PC-9 (cell line): ENCODE results near the gene PSMB2. TPM values are rescaled to one million over a fixed set of nuclear protein-coding genes. Genes with fewer than 3 reads are reported as not detected.
"Not testable (repeated sequence)": the region's sequence is repeated elsewhere in the genome, so short reads cannot be mapped to it uniquely, and the experiment has no call there.

ENCODE experiments used
- BruUV-seq: library from RNA; stranded (reverse); fragments of 400-500 nt; replicated peaks from 2 replicates; lab custom pipeline; 2021; lab: Mats Ljungman, UMichigan
- CTCF ChIA-PET: fragments of 300-600 bp; sonication (Branson Sonifier 250); formaldehyde crosslinking; loops from one replicate; lab custom pipeline; 2022; ENCODE audit warnings: antibody characterized with exemption; lab: Charles Lee
- POLR2A ChIA-PET: fragments of 300-600 bp; sonication (Branson Sonifier 250); formaldehyde crosslinking; loops from one replicate; lab custom pipeline; 2022; ENCODE audit warnings: antibody characterized with exemption; ENCODE audit not compliant: unreplicated experiment; lab: Charles Lee
- DNase-seq, 2 experiments: peaks; one replicate each; pipeline versions ENCODE4 v3.0.0 to v3.0.0-alpha.2; 2015 to 2022; ENCODE audit warnings: mixed read lengths in 1 of 2
- H2AFZ ChIP-seq: fragments of 200-600 bp; sonication (generic); 2 replicates; pipeline ENCODE4 v1.8.1; 2017; ENCODE audit warnings: antibody characterized with exemption
- H3F3A ChIP-seq: fragments of 200-600 bp; sonication (generic); 2 replicates; pipeline ENCODE4 v1.8.1; 2017; ENCODE audit warnings: antibody characterized with exemption, mild to moderate bottlenecking, low read depth; ENCODE audit not compliant: insufficient read depth
- H3K27ac ChIP-seq: fragments of 200-600 bp; sonication (generic); 2 replicates; pipeline ENCODE4 v1.6.1; 2016; ENCODE audit warnings: mixed run types
- H3K27me3 ChIP-seq: fragments of 200-600 bp; sonication (generic); 2 replicates; pipeline ENCODE4 v1.6.1; 2016; ENCODE audit warnings: low read depth, mixed run types; ENCODE audit not compliant: insufficient read depth
- H3K36me3 ChIP-seq: fragments of 200-600 bp; sonication (generic); 2 replicates; pipeline ENCODE4 v1.6.1; 2016; ENCODE audit warnings: low read depth, mixed run types
- H3K4me1 ChIP-seq: fragments of 200-600 bp; sonication (generic); replicated peaks from 2 replicates; pipeline ENCODE4 v1.6.1; 2016; ENCODE audit warnings: mixed run types; ENCODE audit not compliant: insufficient read depth
- H3K4me2 ChIP-seq: fragments of 200-600 bp; sonication (generic); 2 replicates; pipeline ENCODE4 v1.6.1; 2017; ENCODE audit warnings: mixed run types
- H3K4me3 ChIP-seq: fragments of 200-600 bp; sonication (generic); 2 replicates; pipeline ENCODE4 v1.6.1; 2016; ENCODE audit warnings: mixed run types
- H3K79me2 ChIP-seq: fragments of 200-600 bp; sonication (generic); 2 replicates; pipeline ENCODE4 v1.6.1; 2017; ENCODE audit warnings: low read depth, mixed run types
- H3K9me2 ChIP-seq: fragments of 200-600 bp; sonication (generic); 2 replicates; pipeline ENCODE4 v1.8.1; 2017; ENCODE audit warnings: mild to moderate bottlenecking; ENCODE audit not compliant: insufficient read depth
- H3K9me3 ChIP-seq: fragments of 200-600 bp; sonication (generic); 2 replicates; pipeline ENCODE4 v1.8.1; 2016; ENCODE audit warnings: low read depth; ENCODE audit not compliant: insufficient read depth
- H4K20me1 ChIP-seq: fragments of 200-600 bp; sonication (generic); 2 replicates; pipeline ENCODE4 v1.8.1; 2017; ENCODE audit not compliant: insufficient read depth
- CTCF ChIP-seq: fragments of 200-600 bp; sonication (generic); conservative IDR thresholded peaks from 2 replicates; pipeline ENCODE4 v1.6.1; 2017; ENCODE audit warnings: mixed run types, antibody characterized with exemption, mild to moderate bottlenecking, moderate library complexity
- EZH2 ChIP-seq: fragments of 200-600 bp; sonication (generic); IDR thresholded peaks from 2 replicates; pipeline ENCODE4 v1.8.0; 2017; ENCODE audit warnings: antibody characterized with exemption, low read depth
- intact Hi-C: fragments of 100-400 bp; cut with micrococcal nuclease; formaldehyde crosslinking; loops from one replicate; pipeline ENCODE4 v1.10.0; 2022; ENCODE audit not compliant: unreplicated experiment
- total RNA-seq: library from RNA; stranded (reverse); gene quantifications from 2 replicates; pipeline ENCODE4 v1.2.3, GENCODE V29; 2021

Gene PSMB2
- total RNA-seq, 1 experiment from 2014 or later, result 206 TPM

GRCh38 chr1:35588197-35588910 is 53.0 kb downstream of the PSMB2 start:
- H3K27ac ChIP-seq, result no peak overlapping the region
- H3K36me3 ChIP-seq, result no peaks in the 10 kb centered on the region
- TF ChIP-seq CTCF (no peak), EZH2 (no peak)
- H3K4me1 ChIP-seq, result no peaks in the 10 kb centered on the region
- no peaks in the 10 kb centered on the region for H3K9me3 ChIP-seq
- ChIA-PET POLR2A (no interaction called here), CTCF (no interaction called here)
- no peak overlapping the region for H3K4me2 ChIP-seq
- H3K9me2 ChIP-seq, result no peaks in the 10 kb centered on the region
- intact Hi-C loops, result no loop called here
- H3K27me3 ChIP-seq, result no peaks in the 10 kb centered on the region
- DNase-seq, result no peak
- no peaks in the 10 kb centered on the region for H3K79me2 ChIP-seq
- no peaks in the 10 kb centered on the region for H4K20me1 ChIP-seq
- no TSS peak for BruUV-seq
- H3K4me3 ChIP-seq, result no peak overlapping the region
- H3F3A ChIP-seq, result no peaks in the 10 kb centered on the region
- no peak overlapping the region for H2AFZ ChIP-seq

- Histone ChIP-seq H3K4me3 (no peak overlapping the region), H3K36me3 (no peaks in the 10 kb centered on the region)
- CTCF ChIA-PET, result no interaction called here
These were observed 53.6 kb downstream of the PSMB2 start for GRCh38 chr1:35587736-35588135.

GRCh38 chr1:35586808-35587207 is 54.5 kb downstream of the PSMB2 start:
- no peaks in the 10 kb centered on the region for H3K4me1 ChIP-seq
- H3K36me3 ChIP-seq, result no peaks in the 10 kb centered on the region
- no peaks in the 10 kb centered on the region for H4K20me1 ChIP-seq
- CTCF ChIA-PET, result no interaction called here
- TF ChIP-seq EZH2 (no peak), CTCF (no peak)
- no peak overlapping the region for H3K4me3 ChIP-seq
- DNase-seq, result no peak
- no peaks in the 10 kb centered on the region for H3K9me3 ChIP-seq
- H3F3A ChIP-seq, result no peaks in the 10 kb centered on the region
- no peak overlapping the region for H2AFZ ChIP-seq
- no peak overlapping the region for H3K4me2 ChIP-seq
- no peaks in the 10 kb centered on the region for H3K27me3 ChIP-seq
- no peak overlapping the region for H3K27ac ChIP-seq
- H3K79me2 ChIP-seq, result no peaks in the 10 kb centered on the region
- POLR2A ChIA-PET, result no interaction called here
- BruUV-seq, result no TSS peak
- H3K9me2 ChIP-seq, result no peaks in the 10 kb centered on the region
- intact Hi-C loops, result no loop called here

More at GRCh38 chr1:35587736-35588135, 53.6 kb downstream of the PSMB2 start:
- no peak overlapping the region for H3K27ac ChIP-seq
- H3F3A ChIP-seq, result no peaks in the 10 kb centered on the region
- POLR2A ChIA-PET, result no interaction called here
- H3K9me3 ChIP-seq, result no peaks in the 10 kb centered on the region
- BruUV-seq, result no TSS peak
- no peaks in the 10 kb centered on the region for H3K79me2 ChIP-seq
- no peaks in the 10 kb centered on the region for H3K9me2 ChIP-seq
- TF ChIP-seq CTCF (no peak), EZH2 (no peak)
- no peak overlapping the region for H2AFZ ChIP-seq
- H3K4me1 ChIP-seq, result no peaks in the 10 kb centered on the region
- intact Hi-C loops, result no loop called here
- no peaks in the 10 kb centered on the region for H3K27me3 ChIP-seq
- H4K20me1 ChIP-seq, result no peaks in the 10 kb centered on the region
- H3K4me2 ChIP-seq, result no peak overlapping the region
- DNase-seq, result no peak

GRCh38 chr1:35585805-35586204 is 55.5 kb downstream of the PSMB2 start:
- H3K4me1 ChIP-seq, H3K4me3 ChIP-seq, H4K20me1 ChIP-seq, H3K36me3 ChIP-seq, H3K79me2 ChIP-seq, H3K27me3 ChIP-seq, H3F3A ChIP-seq, CTCF ChIA-PET, DNase-seq, H3K9me2 ChIP-seq, POLR2A ChIA-PET, H3K9me3 ChIP-seq, H2AFZ ChIP-seq, H3K4me2 ChIP-seq, BruUV-seq, H3K27ac ChIP-seq, intact Hi-C loops: not testable (repeated sequence)
